Kidney epithelial cell (primary cell): ENCODE data around the gene OCA2. TPM values are rescaled to one million over a fixed set of nuclear protein-coding genes. Genes with fewer than 3 reads are reported as not detected.

Source experiments
- DNase-seq: peaks from one replicate; pipeline ENCODE4 v3.0.0-alpha.2; 2010; ENCODE audit warnings: low read depth
- H3K27me3 ChIP-seq: 2 replicates; pipeline ENCODE4 v1.6.0; 2011; ENCODE audit warnings: low read length; ENCODE audit not compliant: control insufficient read depth, insufficient read depth
- H3K36me3 ChIP-seq: 2 replicates; pipeline ENCODE4 v1.5.1; 2011; ENCODE audit warnings: low read length; ENCODE audit not compliant: control insufficient read depth, insufficient read depth
- H3K4me3 ChIP-seq: 2 replicates; pipeline ENCODE4 v1.5.1; 2011; ENCODE audit warnings: low read depth, mild to moderate bottlenecking, control low read depth, low read length
- total RNA-seq: library from RNA; depleted of rRNA; stranded (reverse); fragments of >200 nt; gene quantifications from 2 replicates; pipeline ENCODE4 v1.2.3, GENCODE V29; 2015
- TF ChIP-seq, protein P1 (sequence below): IDR thresholded peaks from 2 replicates; pipeline ENCODE4 v1.5.1; 2011; ENCODE audit warnings: mild to moderate bottlenecking, moderate library complexity, low read length, control low read depth, inconsistent platforms; ENCODE audit not compliant: insufficient read depth, poor library complexity, severe bottlenecking

OCA2 gene
- total RNA-seq, 1 donor from 2014 or later: 0.29 TPM

DNA sequence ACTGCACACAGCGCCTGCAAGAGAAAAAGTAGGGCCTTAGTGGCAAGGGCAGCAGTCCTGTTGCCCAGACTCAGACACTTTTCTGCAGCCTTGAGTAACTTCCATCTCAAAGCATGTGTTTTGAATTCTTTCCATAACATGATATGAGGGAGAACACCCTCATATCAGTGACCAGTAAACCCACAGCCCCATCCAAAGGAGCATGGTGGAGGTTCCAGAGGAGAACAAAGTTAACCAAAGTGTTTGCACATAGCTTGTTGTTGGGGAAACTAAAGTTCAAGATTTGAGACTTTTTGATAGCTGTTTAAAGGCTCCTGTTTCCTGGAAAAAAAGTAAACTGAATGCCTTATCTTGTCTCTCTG lies 74.2 kb downstream of the OCA2 start:
- Histone ChIP-seq H3K36me3 (no peaks in the 10 kb centered on the region), H3K4me3 (no peak overlapping the region), H3K27me3 (peaks cover 4% of the 10 kb centered on the region)
- TF ChIP-seq, protein P1, sequence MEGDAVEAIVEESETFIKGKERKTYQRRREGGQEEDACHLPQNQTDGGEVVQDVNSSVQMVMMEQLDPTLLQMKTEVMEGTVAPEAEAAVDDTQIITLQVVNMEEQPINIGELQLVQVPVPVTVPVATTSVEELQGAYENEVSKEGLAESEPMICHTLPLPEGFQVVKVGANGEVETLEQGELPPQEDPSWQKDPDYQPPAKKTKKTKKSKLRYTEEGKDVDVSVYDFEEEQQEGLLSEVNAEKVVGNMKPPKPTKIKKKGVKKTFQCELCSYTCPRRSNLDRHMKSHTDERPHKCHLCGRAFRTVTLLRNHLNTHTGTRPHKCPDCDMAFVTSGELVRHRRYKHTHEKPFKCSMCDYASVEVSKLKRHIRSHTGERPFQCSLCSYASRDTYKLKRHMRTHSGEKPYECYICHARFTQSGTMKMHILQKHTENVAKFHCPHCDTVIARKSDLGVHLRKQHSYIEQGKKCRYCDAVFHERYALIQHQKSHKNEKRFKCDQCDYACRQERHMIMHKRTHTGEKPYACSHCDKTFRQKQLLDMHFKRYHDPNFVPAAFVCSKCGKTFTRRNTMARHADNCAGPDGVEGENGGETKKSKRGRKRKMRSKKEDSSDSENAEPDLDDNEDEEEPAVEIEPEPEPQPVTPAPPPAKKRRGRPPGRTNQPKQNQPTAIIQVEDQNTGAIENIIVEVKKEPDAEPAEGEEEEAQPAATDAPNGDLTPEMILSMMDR: no peak
- no peak for DNase-seq

DNA sequence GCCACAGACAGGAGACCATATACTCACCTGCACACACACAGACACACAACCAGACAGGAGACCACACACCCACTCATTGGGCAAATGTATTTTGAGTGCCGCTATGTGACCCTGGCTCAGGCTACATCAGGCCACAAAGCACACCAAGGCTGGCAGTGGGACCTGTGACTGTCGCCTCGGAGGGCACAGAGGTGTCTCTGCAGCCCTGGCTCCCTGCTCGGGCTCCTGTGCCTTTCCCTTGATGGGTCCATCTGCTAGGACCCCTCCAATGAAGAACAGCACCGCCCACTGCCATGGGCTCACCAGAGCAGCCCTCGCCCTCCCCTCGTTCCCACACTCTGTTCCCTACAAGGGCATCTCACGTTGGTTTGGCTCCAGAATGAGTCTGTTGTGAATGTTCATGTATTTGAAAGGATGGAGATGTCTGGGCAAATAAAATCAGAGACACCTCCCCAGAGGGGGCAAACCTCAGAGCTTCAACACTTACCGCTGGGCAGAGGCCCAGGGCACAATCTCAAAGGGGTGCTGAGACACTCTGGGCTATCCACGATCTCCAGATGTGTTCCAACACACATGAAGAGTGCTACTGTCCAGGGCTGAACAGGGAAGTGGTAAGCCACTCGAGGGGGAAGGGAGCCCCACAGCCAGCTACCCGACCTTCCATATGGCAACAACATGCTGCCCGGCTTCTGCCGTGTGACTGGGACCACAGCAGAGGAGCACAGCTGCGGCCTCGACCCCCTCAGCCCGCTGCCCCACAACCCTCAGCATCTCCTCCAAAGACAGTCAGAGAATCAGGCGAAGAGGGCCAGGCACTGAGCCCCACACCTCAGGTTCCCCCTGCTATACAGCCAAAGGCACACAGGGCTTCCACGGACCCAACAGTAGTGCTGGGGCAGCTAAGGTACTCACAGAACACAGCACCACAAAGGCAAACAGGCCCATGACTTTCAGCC lies 74.9 kb downstream of the OCA2 start:
- H3K36me3 ChIP-seq: no peaks in the 10 kb centered on the region
- no peak overlapping the region for H3K4me3 ChIP-seq
- H3K27me3 ChIP-seq: peaks cover 4% of the 10 kb centered on the region
- TF ChIP-seq, protein P1: no peak
- DNase-seq: no peak

DNA sequence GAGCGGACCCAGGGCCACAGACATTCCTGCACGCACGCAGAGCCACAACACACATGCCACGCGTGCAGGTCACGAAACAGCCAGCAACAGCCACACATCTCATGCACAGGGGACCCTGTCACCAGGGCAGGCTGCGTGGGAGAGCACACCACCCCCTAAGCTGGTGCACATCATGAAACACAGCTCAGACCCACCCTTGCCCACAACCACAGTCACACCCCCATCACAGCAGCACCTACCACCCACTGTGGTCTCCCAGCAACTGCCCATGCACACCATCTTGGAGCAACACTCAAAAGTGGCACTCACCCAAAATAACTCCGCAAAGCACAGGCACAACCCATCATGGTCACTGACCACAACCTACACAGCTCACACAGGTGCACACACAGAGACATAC lies 75.7 kb downstream of the OCA2 start:
- no peak for DNase-seq
- Histone ChIP-seq H3K36me3 (no peaks in the 10 kb centered on the region), H3K27me3 (peaks cover 4% of the 10 kb centered on the region), H3K4me3 (no peak overlapping the region)
- TF ChIP-seq, protein P1: no peak

DNA sequence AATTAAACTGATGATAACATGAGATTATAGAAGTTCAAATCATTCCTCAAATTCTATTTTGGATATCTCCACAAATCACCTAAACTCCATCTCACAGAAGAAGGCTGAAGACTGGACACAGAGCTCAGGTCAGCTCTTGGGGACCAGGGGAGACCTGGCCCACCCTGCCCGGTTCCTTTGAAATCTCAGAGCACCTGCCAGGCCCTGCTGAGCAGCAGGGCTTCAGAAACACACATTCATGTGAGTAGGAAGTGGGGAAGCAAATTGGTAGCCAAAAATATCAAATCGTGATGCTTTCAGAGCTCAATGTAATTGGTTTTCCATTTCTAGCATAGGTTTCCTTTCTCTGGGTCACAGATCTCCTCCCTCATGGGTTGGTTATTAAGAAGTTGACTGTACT lies 76.2 kb downstream of the OCA2 start:
- H3K27me3 ChIP-seq: peaks cover 4% of the 10 kb centered on the region
- H3K36me3 ChIP-seq: no peaks in the 10 kb centered on the region
- no peak for DNase-seq
- TF ChIP-seq, protein P1: no peak
- H3K4me3 ChIP-seq: no peak overlapping the region

DNA sequence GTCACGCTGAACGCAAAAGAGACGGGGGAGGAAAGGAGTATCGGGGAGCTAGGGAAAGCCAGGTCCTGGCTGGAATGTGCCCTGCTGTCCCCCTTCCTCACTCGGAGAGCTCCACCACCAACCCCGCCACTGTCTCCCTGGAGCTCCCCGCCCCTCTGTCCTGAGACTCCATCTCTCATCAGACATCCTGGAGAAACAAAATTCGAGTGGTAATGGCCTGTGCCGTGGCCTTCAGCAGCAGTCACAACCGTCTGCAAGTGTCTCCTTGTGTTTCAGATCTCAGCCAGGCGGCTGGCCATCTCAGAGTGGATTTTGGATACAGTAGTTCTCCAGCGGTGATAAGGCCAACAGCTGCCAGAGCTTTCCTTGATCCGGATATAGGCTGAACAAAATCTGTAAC lies 76.9 kb downstream of the OCA2 start:
- TF ChIP-seq, protein P1: no peak
- Histone ChIP-seq H3K36me3 (no peaks in the 10 kb centered on the region), H3K4me3 (no peak overlapping the region), H3K27me3 (peaks cover 4% of the 10 kb centered on the region)
- DNase-seq: no peak
